ENCODE data around the gene PRDM11. TPM values are rescaled to one million over a fixed set of nuclear protein-coding genes. Genes with fewer than 3 reads are reported as not detected.

Gene PRDM11
- total RNA-seq, 1 experiment from 2014 or later = 4.0 TPM

DNA sequence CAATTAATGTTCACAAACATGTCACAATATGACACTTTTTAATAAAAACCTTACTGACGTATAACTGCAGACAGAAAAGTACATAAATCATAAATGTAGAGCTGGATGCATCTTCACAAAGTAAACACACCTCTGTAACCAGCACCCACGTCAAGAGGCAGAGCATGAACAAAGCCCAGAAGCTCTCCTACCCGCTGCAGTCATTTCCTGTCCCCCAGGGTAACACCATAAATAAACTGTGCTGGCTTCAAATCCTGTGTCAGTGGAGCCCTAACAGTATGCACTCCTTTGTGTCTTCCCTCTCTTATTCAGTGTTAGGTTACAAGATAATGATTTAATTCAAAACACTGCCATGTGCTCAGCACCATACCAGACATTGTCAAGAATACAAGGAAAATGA, 134.0 kb downstream of the PRDM11 start:
- Mint-ChIP-seq H3K36me3 (ENCODE audit: insufficient read depth, unreplicated experiment) (peaks cover 3% of the 10 kb centered on the region), H3K4me3 (ENCODE audit: unreplicated experiment) (no peak overlapping the region), H3K27me3 (ENCODE audit: insufficient read depth, unreplicated experiment) (peaks cover 42% of the 10 kb centered on the region), H3K27ac (ENCODE audit: low read depth, unreplicated experiment) (no peak overlapping the region), H3K4me1 (ENCODE audit: insufficient read depth, unreplicated experiment) (peaks cover 8% of the 10 kb centered on the region), H3K9me3 (ENCODE audit: unreplicated experiment) (peaks cover 24% of the 10 kb centered on the region)
- no peak for DNase-seq (ENCODE audit: unreplicated experiment)
- BruUV-seq (replicated peaks) = no TSS peak
- CTCF ChIA-PET = interaction anchor here (1.3 kb wide), 1 partner anchor 176 kb away, joined by 3 read pairs; no protein-coding TSS in a partner anchor
- POLR2A ChIA-PET = no interaction called here
- TF ChIP-seq, protein P1, sequence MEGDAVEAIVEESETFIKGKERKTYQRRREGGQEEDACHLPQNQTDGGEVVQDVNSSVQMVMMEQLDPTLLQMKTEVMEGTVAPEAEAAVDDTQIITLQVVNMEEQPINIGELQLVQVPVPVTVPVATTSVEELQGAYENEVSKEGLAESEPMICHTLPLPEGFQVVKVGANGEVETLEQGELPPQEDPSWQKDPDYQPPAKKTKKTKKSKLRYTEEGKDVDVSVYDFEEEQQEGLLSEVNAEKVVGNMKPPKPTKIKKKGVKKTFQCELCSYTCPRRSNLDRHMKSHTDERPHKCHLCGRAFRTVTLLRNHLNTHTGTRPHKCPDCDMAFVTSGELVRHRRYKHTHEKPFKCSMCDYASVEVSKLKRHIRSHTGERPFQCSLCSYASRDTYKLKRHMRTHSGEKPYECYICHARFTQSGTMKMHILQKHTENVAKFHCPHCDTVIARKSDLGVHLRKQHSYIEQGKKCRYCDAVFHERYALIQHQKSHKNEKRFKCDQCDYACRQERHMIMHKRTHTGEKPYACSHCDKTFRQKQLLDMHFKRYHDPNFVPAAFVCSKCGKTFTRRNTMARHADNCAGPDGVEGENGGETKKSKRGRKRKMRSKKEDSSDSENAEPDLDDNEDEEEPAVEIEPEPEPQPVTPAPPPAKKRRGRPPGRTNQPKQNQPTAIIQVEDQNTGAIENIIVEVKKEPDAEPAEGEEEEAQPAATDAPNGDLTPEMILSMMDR (IDR thresholded peaks at IDR 0.05; ENCODE audit: unreplicated experiment) = no peak
- intact Hi-C loops (cut with micrococcal nuclease) = no loop called here

DNA sequence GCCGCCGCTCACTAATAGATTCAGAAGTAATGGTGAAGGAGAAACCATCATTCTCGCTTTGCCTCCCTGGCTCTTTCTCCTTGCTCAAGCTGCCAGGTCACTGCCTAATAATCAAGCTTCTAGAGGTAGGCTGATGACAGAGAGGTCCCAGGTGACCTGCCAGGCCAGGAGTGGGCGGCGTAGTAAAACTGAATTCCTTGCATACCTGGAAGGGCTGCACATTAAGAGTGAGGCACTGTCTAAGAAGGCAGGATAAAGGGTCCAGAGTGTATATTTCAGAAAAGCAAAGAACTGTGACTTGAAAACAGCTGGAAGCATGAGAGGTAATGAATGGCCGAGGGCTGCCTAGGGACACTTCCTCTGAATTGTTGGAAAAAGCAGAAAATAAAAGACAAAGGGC, 135.6 kb downstream of the PRDM11 start:
- no peak for DNase-seq (ENCODE audit: unreplicated experiment)
- H3K4me1 Mint-ChIP-seq (ENCODE audit: insufficient read depth, unreplicated experiment) = no peaks in the 10 kb centered on the region
- no TSS peak for BruUV-seq (replicated peaks)
- H3K4me3 Mint-ChIP-seq (ENCODE audit: unreplicated experiment) = no peak overlapping the region
- POLR2A ChIA-PET = no interaction called here
- no peak overlapping the region for H3K27ac Mint-ChIP-seq (ENCODE audit: low read depth, unreplicated experiment)
- H3K36me3 Mint-ChIP-seq (ENCODE audit: insufficient read depth, unreplicated experiment) = no peaks in the 10 kb centered on the region
- H3K9me3 Mint-ChIP-seq (ENCODE audit: unreplicated experiment) = peaks cover 23% of the 10 kb centered on the region
- H3K27me3 Mint-ChIP-seq (ENCODE audit: insufficient read depth, unreplicated experiment) = peaks cover 55% of the 10 kb centered on the region
- intact Hi-C loops (cut with micrococcal nuclease) = no loop called here
- CTCF ChIA-PET = interaction anchor here (0.5 to 1.5 kb wide), 5 partner anchors 14 to 843 kb away, joined by 3 to 7 read pairs (median 4); no protein-coding TSS in a partner anchor
- TF ChIP-seq, protein P1 (IDR thresholded peaks at IDR 0.05; ENCODE audit: unreplicated experiment) = no peak

Other genes starting within 250 kb of the PRDM11 start
- gene TP53I11, start 195.8 kb upstream of the PRDM11 start, total RNA-seq (2022) = 14.8 and 17.7 TPM in 2 replicates
- not detected in 2 replicates for gene SYT13, start 139.7 kb downstream of the PRDM11 start, total RNA-seq (2022)

Data from MCF 10A (cell line).